Skeletal muscle cell (primary cell): ENCODE results near the gene FOXA2.

Source experiments
- DNase-seq: peaks from one replicate; pipeline ENCODE4 v3.0.0-alpha.2; 2010; ENCODE audit warnings: low read depth
- H3K4me3 ChIP-seq: 2 replicates; pipeline ENCODE4 v1.5.1; 2011; ENCODE audit warnings: low read depth, mild to moderate bottlenecking, control low read depth, low read length, moderate library complexity

The FOXA2 gene

GRCh38 chr20:22585786-22586493 is 1.6 kb upstream of the FOXA2 start:
- DNase-seq: no peak
- H3K4me3 ChIP-seq: no peak overlapping the region

DNA sequence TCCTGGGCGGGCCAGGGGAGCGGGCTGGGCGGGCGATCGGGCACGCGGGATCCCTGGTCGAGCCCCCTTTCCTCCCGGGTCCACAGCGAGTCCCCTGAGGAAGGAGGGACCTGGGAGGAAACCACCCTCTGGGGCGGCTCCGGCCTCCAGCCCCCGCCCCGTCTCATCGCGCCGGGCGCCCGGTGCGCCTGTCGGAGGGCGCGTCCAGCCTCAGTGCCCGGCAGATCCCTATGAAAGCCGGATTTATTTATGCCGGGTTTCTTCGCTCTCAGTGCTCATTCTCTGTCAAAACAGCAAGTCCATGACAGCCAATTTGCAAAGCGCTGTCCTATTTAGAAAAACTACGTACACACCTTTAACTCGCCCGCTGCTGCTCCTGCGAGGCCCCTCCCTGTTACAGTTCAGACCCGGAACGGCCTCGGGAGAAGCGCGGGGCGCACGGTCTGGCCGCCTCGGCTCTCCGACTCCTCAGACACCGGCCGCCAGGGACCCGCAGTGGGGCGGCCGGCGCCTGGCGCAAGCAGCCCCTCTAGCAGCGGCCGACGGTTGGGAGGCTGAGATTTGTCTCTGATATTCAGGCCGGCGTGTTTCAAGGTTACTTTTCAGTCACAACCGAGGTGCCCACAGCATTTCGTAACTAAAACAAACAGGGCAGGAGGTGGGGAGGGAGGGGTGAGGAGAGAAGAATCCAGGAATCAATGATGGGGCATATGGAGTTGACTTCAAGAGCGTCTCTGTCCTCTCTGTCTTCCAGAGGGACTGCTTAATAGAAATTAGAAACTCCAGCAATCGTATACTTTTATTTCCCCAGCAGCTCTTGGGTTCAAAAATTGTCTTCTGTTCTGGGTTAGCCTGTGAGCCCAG is 782 bp upstream of the FOXA2 start:
- no peak for DNase-seq
- no peak overlapping the region for H3K4me3 ChIP-seq

DNA sequence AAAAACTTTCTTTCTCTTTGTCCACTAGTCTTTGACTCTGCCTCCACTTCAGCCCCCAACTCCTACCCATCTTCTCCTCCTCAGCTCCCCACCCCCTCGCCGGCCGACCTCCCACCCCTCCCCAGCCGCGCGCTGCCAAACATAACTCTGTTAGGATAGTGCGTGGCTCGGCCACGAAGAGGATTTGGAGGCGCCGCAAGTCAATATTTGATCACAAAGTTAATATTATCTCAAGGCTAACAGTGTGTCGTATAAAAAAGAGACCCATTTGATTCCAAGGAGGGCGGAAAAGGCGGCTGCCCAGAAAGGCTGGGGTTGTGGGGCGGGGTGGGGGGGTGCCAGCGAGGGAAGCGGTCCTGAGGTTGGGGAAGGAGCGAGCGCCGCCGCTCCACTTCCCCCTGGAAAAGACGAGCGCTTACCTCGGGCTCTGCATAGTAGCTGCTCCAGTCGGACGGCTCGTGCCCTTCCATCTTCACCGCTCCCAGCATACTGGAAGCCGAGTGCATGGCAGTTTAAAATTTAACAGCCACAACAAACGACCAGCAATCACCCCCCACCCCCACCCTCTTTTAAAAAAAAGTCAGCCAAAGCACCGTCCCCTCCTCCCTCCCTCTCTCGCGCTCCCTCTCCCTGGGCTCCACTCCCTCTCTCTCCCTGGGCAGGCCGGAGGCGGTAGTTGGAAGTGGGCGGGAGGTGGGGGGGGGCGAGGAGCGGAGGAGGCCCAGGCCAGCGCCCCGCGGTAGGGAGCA is 425 bp downstream of the FOXA2 start:
- DNase-seq: no peak
- H3K4me3 ChIP-seq: peak overlapping the region; percentile 18

GRCh38 chr20:22582964-22583772 is 1.2 kb downstream of the FOXA2 start:
- DNase-seq: no peak
- H3K4me3 ChIP-seq: peak overlapping the region; percentile 18

DNA sequence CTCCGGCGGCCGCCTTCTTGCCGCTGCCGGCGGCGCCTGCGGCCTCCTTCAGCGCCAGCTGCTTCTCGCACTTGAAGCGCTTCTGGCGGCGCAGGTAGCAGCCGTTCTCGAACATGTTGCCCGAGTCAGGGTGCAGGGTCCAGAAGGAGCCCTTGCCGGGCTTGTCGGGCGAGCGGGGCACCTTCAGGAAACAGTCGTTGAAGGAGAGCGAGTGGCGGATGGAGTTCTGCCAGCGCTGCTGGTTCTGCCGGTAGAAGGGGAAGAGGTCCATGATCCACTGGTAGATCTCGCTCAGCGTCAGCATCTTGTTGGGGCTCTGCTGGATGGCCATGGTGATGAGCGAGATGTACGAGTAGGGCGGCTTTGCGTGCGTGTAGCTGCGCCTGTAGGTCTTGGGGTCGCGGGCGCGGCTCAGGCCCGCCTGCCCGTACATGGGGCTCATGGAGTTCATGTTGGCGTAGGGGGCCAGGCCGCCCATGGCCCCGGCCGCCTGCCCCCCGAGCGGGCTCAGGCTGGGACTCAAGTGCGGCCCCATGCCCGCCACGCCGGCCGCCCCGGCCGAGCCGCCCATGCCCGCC is 1.9 kb downstream of the FOXA2 start:
- H3K4me3 ChIP-seq: no peak overlapping the region
- no peak for DNase-seq

DNA sequence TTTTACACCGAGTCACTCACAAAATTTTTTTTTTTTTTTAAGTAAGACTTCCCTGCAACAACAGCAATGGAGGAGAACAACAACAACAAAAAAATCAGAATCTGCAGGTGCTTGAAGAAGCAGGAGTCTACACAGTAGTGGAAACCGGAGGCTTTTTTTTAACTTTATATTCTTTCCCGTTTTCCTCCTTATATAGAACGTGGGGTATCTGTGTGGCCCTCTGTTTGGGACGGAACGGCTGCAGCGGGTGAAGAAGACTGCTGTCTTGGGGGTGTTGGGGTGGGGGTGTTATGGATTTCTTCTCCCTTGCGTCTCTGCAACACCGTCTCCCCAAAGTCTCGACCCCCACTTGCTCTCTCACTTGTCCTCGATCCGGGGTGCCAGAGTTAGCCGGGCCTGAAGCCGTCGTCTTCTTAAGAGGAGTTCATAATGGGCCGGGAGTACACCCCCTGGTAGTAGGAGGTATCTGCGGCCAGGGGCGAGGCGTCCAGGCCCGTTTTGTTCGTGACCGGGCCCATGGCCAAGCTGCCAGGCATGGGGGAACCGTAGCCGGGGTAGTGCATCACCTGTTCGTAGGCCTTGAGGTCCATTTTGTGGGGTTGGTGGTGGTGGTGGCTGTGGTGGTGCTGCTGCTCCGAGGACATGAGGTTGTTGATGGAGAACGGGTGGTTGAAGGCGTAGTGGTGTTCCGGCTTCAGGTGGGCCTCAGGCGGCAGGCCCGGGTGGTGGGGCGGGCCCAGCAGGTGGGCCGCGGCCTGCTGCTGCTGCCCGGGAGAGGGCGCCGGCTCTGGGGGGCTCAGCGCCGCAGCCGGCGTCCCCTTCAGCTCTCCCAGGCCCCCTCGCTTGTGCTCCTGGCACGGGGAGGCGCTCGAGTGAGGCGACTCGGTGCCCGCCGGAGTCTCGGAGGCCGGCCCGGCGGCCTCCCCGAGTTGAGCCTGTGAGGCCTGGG is 2.7 kb downstream of the FOXA2 start:
- H3K4me3 ChIP-seq: no peak overlapping the region
- no peak for DNase-seq

DNA sequence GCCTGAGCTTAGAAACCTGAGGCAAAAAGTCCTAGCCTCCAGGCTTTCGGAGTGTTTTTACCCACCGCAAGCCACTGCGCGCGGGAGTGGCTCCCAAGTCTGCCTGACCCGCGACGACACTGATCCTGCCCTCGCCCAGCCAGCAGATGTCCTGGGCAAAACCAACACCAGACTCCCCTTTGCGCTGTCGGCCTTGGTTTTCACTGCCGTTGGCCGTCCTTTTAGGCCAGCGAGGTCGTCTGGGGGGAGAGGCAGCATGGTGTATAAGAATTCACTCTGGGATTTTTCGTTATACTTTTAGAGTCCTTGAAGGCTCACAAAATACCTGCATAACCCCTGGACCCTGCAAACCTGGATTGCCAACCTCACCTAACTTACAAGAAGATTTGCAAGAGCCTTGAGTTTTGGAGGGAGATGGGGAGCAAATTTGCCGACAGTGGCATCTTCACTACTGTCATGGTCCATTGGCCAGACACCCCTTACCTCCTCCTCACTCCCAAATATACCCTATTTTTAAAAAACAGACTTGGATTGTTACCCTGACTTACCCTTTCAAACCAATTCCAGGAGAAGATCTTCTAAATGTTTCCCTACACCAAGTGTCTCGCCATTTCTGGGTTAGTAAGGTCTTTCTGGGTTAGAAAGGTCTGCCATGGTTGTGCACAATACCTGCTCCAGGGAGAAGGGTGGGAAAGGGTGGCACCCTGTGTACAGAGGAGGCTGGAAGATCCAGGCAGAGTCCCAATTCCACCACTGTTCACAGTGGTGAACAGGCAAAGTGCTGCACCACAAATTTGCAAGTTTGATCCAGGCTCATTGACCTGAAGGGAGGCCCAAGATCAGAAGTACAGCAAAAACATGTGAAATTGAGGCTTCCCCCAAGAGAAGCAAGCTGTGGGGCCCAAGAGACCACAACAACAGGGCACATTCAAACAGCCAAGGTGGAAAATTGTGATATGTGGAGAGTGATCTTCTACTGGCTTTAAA is 4.4 kb downstream of the FOXA2 start:
- DNase-seq: no peak
- no peak overlapping the region for H3K4me3 ChIP-seq

GRCh38 chr20:22579119-22579427 is 5.3 kb downstream of the FOXA2 start:
- no peak for DNase-seq
- no peak overlapping the region for H3K4me3 ChIP-seq

DNA sequence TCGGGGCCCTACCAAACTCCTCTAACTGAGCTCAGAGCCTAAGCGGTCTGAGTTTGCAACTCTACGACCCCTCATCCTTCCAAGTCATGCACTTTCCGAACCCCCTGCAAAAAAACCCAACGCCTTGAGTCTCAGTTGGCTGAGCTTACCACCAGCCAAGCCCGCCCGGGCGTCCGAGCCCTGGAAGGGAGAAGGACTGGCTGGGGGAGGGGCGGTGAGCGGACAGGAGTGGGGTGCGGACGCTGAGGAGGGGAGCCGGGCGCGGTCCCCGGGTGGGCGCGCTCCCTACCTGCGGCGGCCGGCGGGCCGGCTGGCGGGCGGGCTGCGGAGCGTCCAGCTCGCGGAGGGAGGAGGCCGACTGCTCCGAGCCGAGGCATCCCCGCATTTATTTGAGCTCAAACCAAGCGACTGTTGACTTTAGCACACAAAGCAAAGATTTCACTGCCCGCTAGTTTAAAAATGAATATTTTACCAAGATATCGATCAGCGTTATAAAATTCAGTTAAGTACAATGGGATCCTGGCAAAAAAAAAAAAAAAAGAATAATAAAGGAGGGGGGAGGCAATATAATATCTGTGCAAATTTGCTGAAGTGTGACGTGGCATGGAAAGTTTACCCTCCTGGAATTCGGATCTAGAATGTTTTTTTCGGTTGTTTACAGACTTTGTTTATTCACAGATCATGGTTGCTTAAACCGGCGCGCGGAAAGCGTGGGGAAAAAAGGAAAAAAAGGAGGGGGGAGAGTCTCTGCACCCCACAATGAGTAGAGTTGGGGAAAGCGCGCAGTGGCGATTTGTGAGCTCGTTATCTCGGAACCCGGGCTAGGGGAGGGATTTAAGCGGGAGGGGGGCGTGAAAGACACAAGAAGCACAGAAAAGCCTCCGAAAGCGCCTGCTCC is 5.9 kb downstream of the FOXA2 start:
- H3K4me3 ChIP-seq: no peak overlapping the region
- no peak for DNase-seq

GRCh38 chr20:22577515-22578220 is 6.7 kb downstream of the FOXA2 start:
- no peak overlapping the region for H3K4me3 ChIP-seq

DNA sequence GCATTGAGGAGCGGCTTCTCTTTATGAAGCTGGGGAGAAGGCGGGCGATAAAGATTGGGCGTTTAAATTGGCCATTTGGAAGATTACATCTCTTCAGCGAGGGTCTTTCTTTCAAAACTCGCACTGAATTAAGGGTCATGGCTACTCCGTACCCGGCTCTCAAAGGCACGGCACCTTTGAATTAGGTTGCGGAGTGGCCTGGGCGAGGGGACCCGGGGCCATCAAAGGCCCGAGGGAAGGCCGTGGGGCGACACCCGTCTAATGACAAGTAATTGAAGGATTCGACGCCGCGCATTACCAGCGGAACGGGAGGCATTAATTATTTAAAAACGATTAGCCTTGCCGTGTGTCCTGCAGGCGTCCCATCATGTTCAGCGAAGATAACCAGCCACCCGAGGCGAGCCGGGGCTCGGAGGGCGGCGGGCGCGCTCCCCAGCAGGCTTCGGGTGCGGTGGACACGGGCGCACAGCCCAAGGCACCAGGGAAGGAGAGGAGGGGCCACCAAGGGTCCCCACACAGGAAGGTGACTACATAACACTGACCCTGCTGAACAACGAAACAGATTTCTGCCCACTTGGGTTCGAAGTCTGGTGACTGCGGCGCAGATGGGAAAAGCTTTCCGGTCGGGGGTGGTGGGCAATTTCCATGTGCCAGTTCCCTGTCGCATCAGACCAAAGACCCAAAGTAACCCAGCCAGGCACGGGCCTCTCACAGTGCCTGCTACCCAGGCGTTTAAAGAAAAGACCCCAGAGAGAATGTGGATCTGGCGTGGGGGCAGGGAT is 7.4 kb downstream of the FOXA2 start:
- no peak overlapping the region for H3K4me3 ChIP-seq
- DNase-seq: no peak

More at GRCh38 chr20:22577515-22578220, 6.7 kb downstream of the FOXA2 start:
- no peak for DNase-seq

DNA sequence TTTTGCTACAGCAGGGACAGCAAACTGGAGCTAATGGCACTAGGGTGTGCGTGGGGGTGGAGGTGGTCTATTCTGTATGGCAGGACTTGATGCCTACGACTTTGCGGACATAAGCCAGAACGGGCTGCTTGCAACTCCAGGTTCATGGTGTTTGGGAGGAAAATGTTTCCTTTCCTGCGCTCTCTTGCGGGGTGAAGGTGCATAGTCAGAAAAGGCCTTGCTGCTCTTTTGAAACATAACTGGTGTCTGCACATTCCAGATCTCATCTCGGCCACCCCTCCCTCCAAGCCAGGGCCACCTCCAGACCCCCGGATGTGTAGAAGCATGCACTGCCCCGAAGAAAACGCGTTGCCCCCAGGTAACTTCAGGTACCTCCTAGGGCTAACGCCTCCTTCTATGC is 8.1 kb downstream of the FOXA2 start:
- DNase-seq: no peak
- no peak overlapping the region for H3K4me3 ChIP-seq

- DNase-seq: no peak
- H3K4me3 ChIP-seq: no peak overlapping the region
These were observed 8.6 kb downstream of the FOXA2 start for GRCh38 chr20:22575737-22576136.

DNA sequence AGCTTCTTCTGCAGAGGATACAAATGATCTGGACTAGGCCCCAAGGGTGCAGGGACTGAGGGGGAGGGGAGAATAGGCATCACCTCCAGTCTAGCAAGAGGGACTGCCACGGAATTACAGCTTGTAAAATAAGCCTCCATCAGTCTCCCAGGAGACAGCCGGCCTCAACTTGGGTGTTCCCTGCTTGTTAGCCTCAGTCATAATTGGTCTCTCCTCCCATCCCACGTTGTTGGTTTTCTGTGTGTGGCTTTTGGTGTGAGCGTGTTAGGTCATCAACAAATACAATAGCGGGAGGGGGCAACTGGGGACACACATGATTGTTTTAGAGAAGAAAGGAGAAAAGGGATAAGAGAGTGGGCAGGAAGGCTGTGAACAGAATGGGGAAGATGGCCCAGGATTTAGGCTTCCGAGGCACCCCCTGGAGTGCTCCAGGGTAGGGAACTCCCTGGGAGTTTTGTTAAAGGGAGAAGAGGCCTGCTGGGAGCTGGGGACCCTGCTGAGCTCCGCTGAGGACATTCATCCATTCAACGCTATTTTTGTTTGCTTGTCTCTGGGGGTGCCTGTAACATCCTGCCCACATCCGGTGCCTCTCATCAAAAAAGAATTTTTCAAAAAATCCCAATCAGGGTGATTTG is 9.2 kb downstream of the FOXA2 start:
- DNase-seq: no peak
- H3K4me3 ChIP-seq: no peak overlapping the region
